ENCODE measurements around the gene PARD6B.
A peak's percentile ranks its signal among the peaks of the same experiment; 100 is the strongest.
"Not testable (repeated sequence)": the region's sequence is repeated elsewhere in the genome, so short reads cannot be mapped to it uniquely, and the experiment has no call there.

Gene PARD6B

GRCh38 chr20:50731055-50731929, at the start of gene PARD6B:
TSS of gene PARD6B (plus strand) at chr20:50731580. CDS start at chr20:50731787, 207 bp downstream.
- peak; percentile 82 for DNase-seq

GRCh38 chr20:50682065-50682464, 49.3 kb upstream of the PARD6B start:
- DNase-seq, result no peak

GRCh38 chr20:50682947-50683530, 48.3 kb upstream of the PARD6B start:
- no peak for DNase-seq

- no peak for DNase-seq
Measured at GRCh38 chr20:50683570-50683969, 47.8 kb upstream of the PARD6B start.

GRCh38 chr20:50686821-50687220, 44.6 kb upstream of the PARD6B start:
- no peak for DNase-seq

GRCh38 chr20:50688256-50688975, 43.0 kb upstream of the PARD6B start:
- no peak for DNase-seq

- DNase-seq, result no peak
Measured at GRCh38 chr20:50689864-50690649, 41.3 kb upstream of the PARD6B start.

- no peak for DNase-seq
Measured at GRCh38 chr20:50690650-50691572, 40.5 kb upstream of the PARD6B start, which contains the start of gene RIPOR3. TSS of gene RIPOR3 (minus strand) at chr20:50691542. CDS start at chr20:50691128, 414 bp downstream.

GRCh38 chr20:50691573-50692551, 39.5 kb upstream of the PARD6B start:
- no peak for DNase-seq

GRCh38 chr20:50692552-50692933, 38.8 kb upstream of the PARD6B start:
- no peak for DNase-seq

GRCh38 chr20:50693001-50693400, 38.4 kb upstream of the PARD6B start:
- no peak for DNase-seq

GRCh38 chr20:50694379-50695134, 36.8 kb upstream of the PARD6B start:
- no peak for DNase-seq

GRCh38 chr20:50695135-50695872, 36.1 kb upstream of the PARD6B start:
- DNase-seq, result no peak

- not testable (repeated sequence) for DNase-seq
Measured at GRCh38 chr20:50698255-50698654, 33.1 kb upstream of the PARD6B start.

- DNase-seq, result no peak
Measured at GRCh38 chr20:50699688-50700087, 31.7 kb upstream of the PARD6B start.

GRCh38 chr20:50701041-50701963, 30.1 kb upstream of the PARD6B start:
- no peak for DNase-seq

- DNase-seq, result not testable (repeated sequence)
Measured at GRCh38 chr20:50703651-50704438, 27.5 kb upstream of the PARD6B start.
